GM12878 (cell line): ENCODE results near the gene OR8A1. TPM values are rescaled to one million over a fixed set of nuclear protein-coding genes. Genes with fewer than 3 reads are reported as not detected.

Source experiments
- ATAC-seq: fragments of 200-7000 bp; cut with Tn5 transposase; 3 replicates; pipeline ENCODE4 v1.9.1; 2020; ENCODE audit warnings: mild to moderate bottlenecking, moderate library complexity
- BruUV-seq: library from RNA; stranded (reverse); fragments of 400-500 nt; replicated peaks from 2 replicates; lab custom pipeline; 2021; lab: Mats Ljungman, UMichigan
- CTCF ChIA-PET: fragments of 300-600 bp; sonication (Branson Sonifier 250); formaldehyde crosslinking; extraction: SDS; loops from one replicate; lab custom pipeline; 2021; ENCODE audit warnings: inconsistent platforms; lab: Yijun Ruan, JAX
- POLR2A ChIA-PET: fragments of 350-600 bp; formaldehyde crosslinking; extraction: SDS; loops from one replicate; lab custom pipeline; 2021; ENCODE audit warnings: inconsistent platforms; lab: Charles Lee
- RAD21 ChIA-PET: fragments of 300-600 bp; sonication (Branson Sonifier 250); formaldehyde crosslinking; loops from one replicate; lab custom pipeline; 2023; ENCODE audit warnings: antibody characterized with exemption; ENCODE audit not compliant: unreplicated experiment; lab: Charles Lee
- SMC1A ChIA-PET: fragments of 300-600 bp; sonication (Branson Sonifier 250); formaldehyde crosslinking; loops from one replicate; lab custom pipeline; 2023; ENCODE audit not compliant: unreplicated experiment, uncharacterized antibody; lab: Charles Lee
- DNase-seq: peaks from one replicate; pipeline ENCODE4 v3.0.0-alpha.2; 2011; ENCODE audit warnings: low read depth, low spot score
- FAIRE-seq: peaks from 3 replicates; lab custom pipeline; 2011; peaks lifted over from hg19 to GRCh38; lab: Jason Lieb, UNC
- H2AFZ ChIP-seq: 2 replicates; pipeline ENCODE4 v1.6.0; 2011; ENCODE audit warnings: low read depth, low read length, control low read depth; ENCODE audit not compliant: control insufficient read depth
- H3K27ac ChIP-seq: 2 replicates; pipeline ENCODE4 v1.5.1; 2011; ENCODE audit warnings: control low read depth; ENCODE audit not compliant: control insufficient read depth, insufficient read depth
- H3K27me3 ChIP-seq, 2 experiments: replicated peaks in 1 of 2; 2 replicates each; pipeline versions ENCODE4 v1.6.0 to v1.6.1; 2011; ENCODE audit warnings: low read length in 1 of 2; ENCODE audit not compliant: control insufficient read depth in 2 of 2, insufficient read depth in 2 of 2
- H3K36me3 ChIP-seq, 2 experiments: 2 replicates each; pipeline ENCODE4 v1.5.1; 2011; ENCODE audit warnings: low read length in 1 of 2; ENCODE audit not compliant: control insufficient read depth in 2 of 2, insufficient read depth in 2 of 2
- H3K4me1 ChIP-seq: 2 replicates; pipeline ENCODE4 v1.6.1; 2011; ENCODE audit warnings: mild to moderate bottlenecking, low read length, moderate library complexity, mixed read lengths; ENCODE audit not compliant: control insufficient read depth, insufficient read depth
- H3K4me2 ChIP-seq: 2 replicates; pipeline ENCODE4 v1.6.0; 2011; ENCODE audit warnings: control low read depth; ENCODE audit not compliant: control insufficient read depth, insufficient read depth
- H3K4me3 ChIP-seq: fragments of 200-600 bp; sonication (generic); 2 replicates; pipeline ENCODE4 v1.5.1; 2016
- H3K79me2 ChIP-seq: 2 replicates; pipeline ENCODE4 v1.6.0; 2011; ENCODE audit warnings: low read length; ENCODE audit not compliant: control insufficient read depth, insufficient read depth
- H3K9ac ChIP-seq: 2 replicates; pipeline ENCODE4 v1.8.0; 2011; ENCODE audit warnings: low read length, control low read depth, mixed read lengths; ENCODE audit not compliant: control insufficient read depth, insufficient read depth
- H3K9me3 ChIP-seq: replicated peaks from 3 replicates; pipeline ENCODE4 v1.5.1; 2011; ENCODE audit warnings: mild to moderate bottlenecking, low read length; ENCODE audit not compliant: control insufficient read depth, insufficient read depth
- H4K20me1 ChIP-seq: 2 replicates; pipeline ENCODE4 v1.6.0; 2011; ENCODE audit not compliant: control insufficient read depth, insufficient read depth
- CEBPB ChIP-seq, 2 experiments: fragments of 150-350 bp in 1 of 2; IDR thresholded peaks; 2 replicates each; pipeline ENCODE4 v1.6.1; 2012 to 2014; ENCODE audit warnings: low read depth in 2 of 2, low read length in 2 of 2, borderline replicate concordance in 1 of 2, inconsistent platforms in 1 of 2
- EGR1 ChIP-seq, 2 experiments: IDR thresholded peaks; 1 replicate in 1 of 2; 2 replicates in 1 of 2; pipeline ENCODE4 v1.6.1; 2011 to 2012; ENCODE audit warnings: low read depth in 2 of 2, low read length in 2 of 2, borderline replicate concordance in 1 of 2, mild to moderate bottlenecking in 1 of 2, moderate library complexity in 1 of 2
- EZH2 ChIP-seq: IDR thresholded peaks from 2 replicates; pipeline ENCODE4 v1.6.1; 2012; ENCODE audit warnings: low read depth, mild to moderate bottlenecking, control low read depth, inconsistent platforms, low read length, borderline replicate concordance; ENCODE audit not compliant: control insufficient read depth
- JUNB ChIP-seq: IDR thresholded peaks from 2 replicates; pipeline ENCODE4 v1.6.1; 2016; ENCODE audit warnings: antibody characterized with exemption, mild to moderate bottlenecking
- PAX8 ChIP-seq: fragments of 450-650 bp; IDR thresholded peaks from 2 replicates; pipeline ENCODE4 v1.6.1; 2017; ENCODE audit warnings: mild to moderate bottlenecking, moderate library complexity
- PML ChIP-seq: IDR thresholded peaks from 2 replicates; pipeline ENCODE4 v1.6.1; 2012; ENCODE audit warnings: low read length, inconsistent platforms
- RCOR1 ChIP-seq: conservative IDR thresholded peaks from 2 replicates; pipeline ENCODE4 v1.6.1; 2012; ENCODE audit warnings: low read depth, low read length, improper control_type of control experiment
- TCF7 ChIP-seq: IDR thresholded peaks from 2 replicates; pipeline ENCODE4 v1.6.1; 2014; ENCODE audit warnings: antibody characterized with exemption, borderline replicate concordance
- ZNF24 ChIP-seq: fragments of 450-650 bp; IDR thresholded peaks from 2 replicates; pipeline ENCODE4 v1.6.1; 2017; ENCODE audit warnings: antibody characterized with exemption, mild to moderate bottlenecking
- WGBS: methylation state at CpG from one replicate; pipeline ENCODE4 v1.1.6; 2016; ENCODE audit warnings: low lambda C conversion rate; ENCODE audit not compliant: insufficient replicate concordance, insufficient coverage; ENCODE audit errors: missing lambda C conversion rate; 5-methylcytosine and 5-hydroxymethylcytosine counted together
- in situ Hi-C: fragments of 300-500 bp; cut with MboI; formaldehyde crosslinking; loops from 9 replicates; pipeline ENCODE4 v1.14.3; 2018; ENCODE audit warnings: mixed read lengths
- intact Hi-C: fragments of 100-400 bp; cut with micrococcal nuclease; formaldehyde crosslinking; loops from one replicate; pipeline ENCODE4 v1.14.2; 2022; ENCODE audit not compliant: unreplicated experiment
- polyA plus RNA-seq, 11 experiments: library from polyadenylated mRNA; depleted of rRNA in 4 of 11; unstranded in 6 of 11; stranded (reverse) in 5 of 11; fragments of >200 nt; fragmentation: Nextera tagmentation in 4 of 11; fragmentation: Illumina TruSeq in 1 of 11; extraction: Ambion mirVana in 4 of 11; extraction: Trizol in 1 of 11; gene quantifications; 1 replicate in 1 of 11; 2 replicates in 10 of 11; pipeline versions ENCODE4 v1.2.1 to v1.2.3, GENCODE V29; 2011 to 2016; ENCODE audit warnings: inconsistent platforms in 2 of 11, missing spikeins in 2 of 11, low read depth in 1 of 11
- total RNA-seq, 4 experiments: library from RNA; depleted of rRNA in 3 of 4; stranded (reverse); fragments of >200 nt in 3 of 4; fragmentation: Illumina TruSeq in 1 of 4; extraction: Trizol in 1 of 4; gene quantifications; 2 replicates each; pipeline versions ENCODE4 v1.2.1 to v1.2.3, GENCODE V29; 2013 to 2021
- TF ChIP-seq, protein P1 (sequence below): fragments of 450-650 bp; IDR thresholded peaks from 2 replicates; pipeline ENCODE4 v1.6.1; 2016; ENCODE audit warnings: mild to moderate bottlenecking, moderate library complexity, borderline replicate concordance
- TF ChIP-seq, protein P2 (sequence below): fragments of 450-650 bp; IDR thresholded peaks from 2 replicates; pipeline ENCODE4 v1.6.1; 2017; ENCODE audit warnings: antibody characterized with exemption, mild to moderate bottlenecking, moderate library complexity
- TF ChIP-seq, protein P3 (sequence below): fragments of 450-650 bp; IDR thresholded peaks from 2 replicates; pipeline ENCODE4 v1.6.1; 2017; ENCODE audit warnings: mild to moderate bottlenecking, moderate library complexity

Gene OR8A1
- total and polyA plus RNA-seq, 10 of the 15 experiments (the other 5 are each of a cell fraction or from before 2014, with no cell fraction given) = not detected

DNA sequence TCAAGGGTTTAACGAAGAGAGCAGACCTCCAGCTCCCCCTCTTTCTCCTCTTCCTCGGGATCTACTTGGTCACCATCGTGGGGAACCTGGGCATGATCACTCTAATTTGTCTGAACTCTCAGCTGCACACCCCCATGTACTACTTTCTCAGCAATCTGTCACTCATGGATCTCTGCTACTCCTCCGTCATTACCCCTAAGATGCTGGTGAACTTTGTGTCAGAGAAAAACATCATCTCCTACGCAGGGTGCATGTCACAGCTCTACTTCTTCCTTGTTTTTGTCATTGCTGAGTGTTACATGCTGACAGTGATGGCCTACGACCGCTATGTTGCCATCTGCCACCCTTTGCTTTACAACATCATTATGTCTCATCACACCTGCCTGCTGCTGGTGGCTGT, 363 bp downstream of the OR8A1 start:
- ChIA-PET POLR2A (no interaction called here), RAD21 (no interaction called here), SMC1A (no interaction called here), CTCF (interaction anchor here (1.4 kb wide), 1 partner anchor 14 kb away, joined by 4 read pairs; no protein-coding TSS in a partner anchor)
- Histone ChIP-seq H3K9ac (no peak overlapping the region), H3K79me2 (no peaks in the 10 kb centered on the region), H3K27ac (no peak overlapping the region), H3K4me2 (no peak overlapping the region), H3K4me1 (no peaks in the 10 kb centered on the region), H3K4me3 (no peak overlapping the region), H4K20me1 (no peaks in the 10 kb centered on the region), H2AFZ (no peak overlapping the region), H3K36me3 (no peaks in the 10 kb centered on the region), H3K9me3 (no peaks in the 10 kb centered on the region), H3K27me3 (peaks cover 0 to 2% of the 10 kb centered on the region in 2 experiments; a peak in 2 of 4 replicates)
- BruUV-seq = no TSS peak
- in situ Hi-C loops = no loop called here
- WGBS = 25% methylated on average over 7 of the region's 7 CpGs
- DNase-seq (no peak), FAIRE-seq (no peak), ATAC-seq (no peak)
- intact Hi-C loops = no loop called here
- TF ChIP-seq, protein P1, sequence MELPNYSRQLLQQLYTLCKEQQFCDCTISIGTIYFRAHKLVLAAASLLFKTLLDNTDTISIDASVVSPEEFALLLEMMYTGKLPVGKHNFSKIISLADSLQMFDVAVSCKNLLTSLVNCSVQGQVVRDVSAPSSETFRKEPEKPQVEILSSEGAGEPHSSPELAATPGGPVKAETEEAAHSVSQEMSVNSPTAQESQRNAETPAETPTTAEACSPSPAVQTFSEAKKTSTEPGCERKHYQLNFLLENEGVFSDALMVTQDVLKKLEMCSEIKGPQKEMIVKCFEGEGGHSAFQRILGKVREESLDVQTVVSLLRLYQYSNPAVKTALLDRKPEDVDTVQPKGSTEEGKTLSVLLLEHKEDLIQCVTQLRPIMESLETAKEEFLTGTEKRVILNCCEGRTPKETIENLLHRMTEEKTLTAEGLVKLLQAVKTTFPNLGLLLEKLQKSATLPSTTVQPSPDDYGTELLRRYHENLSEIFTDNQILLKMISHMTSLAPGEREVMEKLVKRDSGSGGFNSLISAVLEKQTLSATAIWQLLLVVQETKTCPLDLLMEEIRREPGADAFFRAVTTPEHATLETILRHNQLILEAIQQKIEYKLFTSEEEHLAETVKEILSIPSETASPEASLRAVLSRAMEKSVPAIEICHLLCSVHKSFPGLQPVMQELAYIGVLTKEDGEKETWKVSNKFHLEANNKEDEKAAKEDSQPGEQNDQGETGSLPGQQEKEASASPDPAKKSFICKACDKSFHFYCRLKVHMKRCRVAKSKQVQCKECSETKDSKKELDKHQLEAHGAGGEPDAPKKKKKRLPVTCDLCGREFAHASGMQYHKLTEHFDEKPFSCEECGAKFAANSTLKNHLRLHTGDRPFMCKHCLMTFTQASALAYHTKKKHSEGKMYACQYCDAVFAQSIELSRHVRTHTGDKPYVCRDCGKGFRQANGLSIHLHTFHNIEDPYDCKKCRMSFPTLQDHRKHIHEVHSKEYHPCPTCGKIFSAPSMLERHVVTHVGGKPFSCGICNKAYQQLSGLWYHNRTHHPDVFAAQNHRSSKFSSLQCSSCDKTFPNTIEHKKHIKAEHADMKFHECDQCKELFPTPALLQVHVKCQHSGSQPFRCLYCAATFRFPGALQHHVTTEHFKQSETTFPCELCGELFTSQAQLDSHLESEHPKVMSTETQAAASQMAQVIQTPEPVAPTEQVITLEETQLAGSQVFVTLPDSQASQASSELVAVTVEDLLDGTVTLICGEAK = no peak
- TF ChIP-seq PAX8 = no peak
- no peak for TF ChIP-seq PML
- TF ChIP-seq, protein P2, sequence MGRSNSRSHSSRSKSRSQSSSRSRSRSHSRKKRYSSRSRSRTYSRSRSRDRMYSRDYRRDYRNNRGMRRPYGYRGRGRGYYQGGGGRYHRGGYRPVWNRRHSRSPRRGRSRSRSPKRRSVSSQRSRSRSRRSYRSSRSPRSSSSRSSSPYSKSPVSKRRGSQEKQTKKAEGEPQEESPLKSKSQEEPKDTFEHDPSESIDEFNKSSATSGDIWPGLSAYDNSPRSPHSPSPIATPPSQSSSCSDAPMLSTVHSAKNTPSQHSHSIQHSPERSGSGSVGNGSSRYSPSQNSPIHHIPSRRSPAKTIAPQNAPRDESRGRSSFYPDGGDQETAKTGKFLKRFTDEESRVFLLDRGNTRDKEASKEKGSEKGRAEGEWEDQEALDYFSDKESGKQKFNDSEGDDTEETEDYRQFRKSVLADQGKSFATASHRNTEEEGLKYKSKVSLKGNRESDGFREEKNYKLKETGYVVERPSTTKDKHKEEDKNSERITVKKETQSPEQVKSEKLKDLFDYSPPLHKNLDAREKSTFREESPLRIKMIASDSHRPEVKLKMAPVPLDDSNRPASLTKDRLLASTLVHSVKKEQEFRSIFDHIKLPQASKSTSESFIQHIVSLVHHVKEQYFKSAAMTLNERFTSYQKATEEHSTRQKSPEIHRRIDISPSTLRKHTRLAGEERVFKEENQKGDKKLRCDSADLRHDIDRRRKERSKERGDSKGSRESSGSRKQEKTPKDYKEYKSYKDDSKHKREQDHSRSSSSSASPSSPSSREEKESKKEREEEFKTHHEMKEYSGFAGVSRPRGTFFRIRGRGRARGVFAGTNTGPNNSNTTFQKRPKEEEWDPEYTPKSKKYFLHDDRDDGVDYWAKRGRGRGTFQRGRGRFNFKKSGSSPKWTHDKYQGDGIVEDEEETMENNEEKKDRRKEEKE = no peak
- TF ChIP-seq, protein P3, sequence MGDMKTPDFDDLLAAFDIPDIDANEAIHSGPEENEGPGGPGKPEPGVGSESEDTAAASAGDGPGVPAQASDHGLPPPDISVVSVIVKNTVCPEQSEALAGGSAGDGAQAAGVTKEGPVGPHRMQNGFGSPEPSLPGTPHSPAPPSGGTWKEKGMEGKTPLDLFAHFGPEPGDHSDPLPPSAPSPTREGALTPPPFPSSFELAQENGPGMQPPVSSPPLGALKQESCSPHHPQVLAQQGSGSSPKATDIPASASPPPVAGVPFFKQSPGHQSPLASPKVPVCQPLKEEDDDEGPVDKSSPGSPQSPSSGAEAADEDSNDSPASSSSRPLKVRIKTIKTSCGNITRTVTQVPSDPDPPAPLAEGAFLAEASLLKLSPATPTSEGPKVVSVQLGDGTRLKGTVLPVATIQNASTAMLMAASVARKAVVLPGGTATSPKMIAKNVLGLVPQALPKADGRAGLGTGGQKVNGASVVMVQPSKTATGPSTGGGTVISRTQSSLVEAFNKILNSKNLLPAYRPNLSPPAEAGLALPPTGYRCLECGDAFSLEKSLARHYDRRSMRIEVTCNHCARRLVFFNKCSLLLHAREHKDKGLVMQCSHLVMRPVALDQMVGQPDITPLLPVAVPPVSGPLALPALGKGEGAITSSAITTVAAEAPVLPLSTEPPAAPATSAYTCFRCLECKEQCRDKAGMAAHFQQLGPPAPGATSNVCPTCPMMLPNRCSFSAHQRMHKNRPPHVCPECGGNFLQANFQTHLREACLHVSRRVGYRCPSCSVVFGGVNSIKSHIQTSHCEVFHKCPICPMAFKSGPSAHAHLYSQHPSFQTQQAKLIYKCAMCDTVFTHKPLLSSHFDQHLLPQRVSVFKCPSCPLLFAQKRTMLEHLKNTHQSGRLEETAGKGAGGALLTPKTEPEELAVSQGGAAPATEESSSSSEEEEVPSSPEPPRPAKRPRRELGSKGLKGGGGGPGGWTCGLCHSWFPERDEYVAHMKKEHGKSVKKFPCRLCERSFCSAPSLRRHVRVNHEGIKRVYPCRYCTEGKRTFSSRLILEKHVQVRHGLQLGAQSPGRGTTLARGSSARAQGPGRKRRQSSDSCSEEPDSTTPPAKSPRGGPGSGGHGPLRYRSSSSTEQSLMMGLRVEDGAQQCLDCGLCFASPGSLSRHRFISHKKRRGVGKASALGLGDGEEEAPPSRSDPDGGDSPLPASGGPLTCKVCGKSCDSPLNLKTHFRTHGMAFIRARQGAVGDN = no peak
- TF ChIP-seq RCOR1 = no peak
- TF ChIP-seq EGR1 (IDR thresholded peaks at IDR 0.05; ENCODE audit: borderline replicate concordance in 1 of 2, low read depth in 2 of 2, low read length in 2 of 2) = no peak
- no peak for TF ChIP-seq ZNF24
- no peak for TF ChIP-seq JUNB
- no peak for TF ChIP-seq TCF7
- no peak for TF ChIP-seq CEBPB (IDR thresholded peaks at IDR 0.05; ENCODE audit: borderline replicate concordance in 1 of 2, low read depth in 2 of 2, low read length in 2 of 2)
- no peak for TF ChIP-seq EZH2
